Daoy (cell line): ENCODE measurements around the gene ORC2. TPM values are rescaled to one million over a fixed set of nuclear protein-coding genes. Genes with fewer than 3 reads are reported as not detected.
"Not testable (repeated sequence)": the region's sequence is repeated elsewhere in the genome, so short reads cannot be mapped to it uniquely, and the experiment has no call there.

Experiments used
- DNase-seq: peaks from one replicate; pipeline ENCODE4 v3.0.0-alpha.2; 2015; ENCODE audit warnings: low read depth
- total RNA-seq: library from RNA; depleted of rRNA; stranded (reverse); fragments of >200 nt; shearing (Covaris generic); gene quantifications from 2 replicates; pipeline ENCODE4 v1.2.3, GENCODE V29; 2014; rRNA removed

The ORC2 gene
- total RNA-seq = 21.2 and 22.9 TPM in 2 replicates

GRCh38 chr2:200963124-200963917 is at the start of gene ORC2:
Gene ORC2 (minus strand): TSS chr2:200963660. CDS start chr2:200958123, 5,537 bp downstream.
- peak; percentile 95 for DNase-seq

GRCh38 chr2:201008296-201008829 is 44.9 kb upstream of the ORC2 start:
- no peak for DNase-seq

GRCh38 chr2:201007584-201007998 is 44.1 kb upstream of the ORC2 start:
- no peak for DNase-seq

- DNase-seq = no peak
These were observed 43.2 kb upstream of the ORC2 start for GRCh38 chr2:201006704-201007103.

- DNase-seq = no peak
These were observed 40.9 kb upstream of the ORC2 start for GRCh38 chr2:201004370-201004769.

GRCh38 chr2:200993097-200993496 is 29.6 kb upstream of the ORC2 start:
- DNase-seq = no peak

- no peak for DNase-seq
These were observed 23.7 kb upstream of the ORC2 start for GRCh38 chr2:200987137-200987536.

- no peak for DNase-seq
These were observed 22.3 kb upstream of the ORC2 start for GRCh38 chr2:200985799-200986198.

- DNase-seq = no peak
These were observed 13.2 kb upstream of the ORC2 start for GRCh38 chr2:200976710-200977109.

GRCh38 chr2:200975672-200976071 is 12.2 kb upstream of the ORC2 start:
- no peak for DNase-seq

- DNase-seq = not testable (repeated sequence)
These were observed 6.6 kb upstream of the ORC2 start for GRCh38 chr2:200970057-200970456.

- no peak for DNase-seq
These were observed 5.3 kb upstream of the ORC2 start for GRCh38 chr2:200968735-200969134.

GRCh38 chr2:200968162-200968561 is 4.7 kb upstream of the ORC2 start:
- no peak for DNase-seq

GRCh38 chr2:200966770-200967169 is 3.3 kb upstream of the ORC2 start:
- peak; percentile 76 for DNase-seq

- DNase-seq = no peak
These were observed 1.0 kb upstream of the ORC2 start for GRCh38 chr2:200964498-200964897.

- not testable (repeated sequence) for DNase-seq
These were observed 425 bp upstream of the ORC2 start for GRCh38 chr2:200963918-200964252.

- DNase-seq = no peak
These were observed 693 bp downstream of the ORC2 start for GRCh38 chr2:200962811-200963123.

GRCh38 chr2:200961674-200962073 is 1.8 kb downstream of the ORC2 start:
- no peak for DNase-seq

GRCh38 chr2:200950378-200950777 is 13.1 kb downstream of the ORC2 start:
- no peak for DNase-seq

GRCh38 chr2:200945395-200945729 is 18.1 kb downstream of the ORC2 start:
- DNase-seq = no peak

- peak; percentile 93 for DNase-seq
These were observed 18.7 kb downstream of the ORC2 start for GRCh38 chr2:200944467-200945394.

GRCh38 chr2:200943527-200944105 is 19.8 kb downstream of the ORC2 start:
- DNase-seq = no peak
